ENCODE measurements around the gene SYK.

SYK gene

DNA sequence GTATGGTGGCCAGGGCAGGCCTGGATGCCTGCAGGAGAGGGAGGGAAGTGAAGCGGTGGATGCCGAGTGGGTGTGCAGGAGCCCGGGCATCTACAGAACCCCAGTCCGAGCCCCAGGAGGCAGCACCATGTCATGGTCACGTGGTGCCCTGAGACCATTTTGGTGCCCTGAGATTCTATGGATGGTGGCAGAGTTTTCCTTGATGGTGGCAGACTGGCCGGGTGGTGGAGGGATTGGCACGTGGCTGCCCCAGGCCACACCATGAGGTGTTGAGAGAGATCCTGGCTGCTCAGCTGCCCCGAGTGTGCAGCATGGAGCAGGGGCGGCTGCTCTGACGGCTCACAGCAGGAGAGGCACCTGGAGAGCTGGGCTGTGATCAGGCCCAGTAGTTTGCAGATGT is 52.3 kb downstream of the SYK start:
- no peak for DNase-seq (ENCODE audit: low read depth, low spot score)
- in situ Hi-C loops (cut with HindIII; ENCODE audit: low sequenced_read_pairs) = no loop called here
- TF ChIP-seq, protein P1, sequence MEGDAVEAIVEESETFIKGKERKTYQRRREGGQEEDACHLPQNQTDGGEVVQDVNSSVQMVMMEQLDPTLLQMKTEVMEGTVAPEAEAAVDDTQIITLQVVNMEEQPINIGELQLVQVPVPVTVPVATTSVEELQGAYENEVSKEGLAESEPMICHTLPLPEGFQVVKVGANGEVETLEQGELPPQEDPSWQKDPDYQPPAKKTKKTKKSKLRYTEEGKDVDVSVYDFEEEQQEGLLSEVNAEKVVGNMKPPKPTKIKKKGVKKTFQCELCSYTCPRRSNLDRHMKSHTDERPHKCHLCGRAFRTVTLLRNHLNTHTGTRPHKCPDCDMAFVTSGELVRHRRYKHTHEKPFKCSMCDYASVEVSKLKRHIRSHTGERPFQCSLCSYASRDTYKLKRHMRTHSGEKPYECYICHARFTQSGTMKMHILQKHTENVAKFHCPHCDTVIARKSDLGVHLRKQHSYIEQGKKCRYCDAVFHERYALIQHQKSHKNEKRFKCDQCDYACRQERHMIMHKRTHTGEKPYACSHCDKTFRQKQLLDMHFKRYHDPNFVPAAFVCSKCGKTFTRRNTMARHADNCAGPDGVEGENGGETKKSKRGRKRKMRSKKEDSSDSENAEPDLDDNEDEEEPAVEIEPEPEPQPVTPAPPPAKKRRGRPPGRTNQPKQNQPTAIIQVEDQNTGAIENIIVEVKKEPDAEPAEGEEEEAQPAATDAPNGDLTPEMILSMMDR (IDR thresholded peaks at IDR 0.05; ENCODE audit: low read depth, low read length) = no peak
- H3K4me3 ChIP-seq (ENCODE audit: low read depth, low read length) = no peak overlapping the region

GRCh38 chr9:90854637-90855175 is 53.1 kb downstream of the SYK start:
- no peak overlapping the region for H3K4me3 ChIP-seq (ENCODE audit: low read depth, low read length)
- in situ Hi-C loops (cut with HindIII; ENCODE audit: low sequenced_read_pairs) = no loop called here
- TF ChIP-seq, protein P1 (IDR thresholded peaks at IDR 0.05; ENCODE audit: low read depth, low read length) = no peak
- no peak for DNase-seq (ENCODE audit: low read depth, low spot score)

- no peak for DNase-seq (ENCODE audit: low read depth, low spot score)
- in situ Hi-C loops (cut with HindIII; ENCODE audit: low sequenced_read_pairs) = no loop called here
- TF ChIP-seq, protein P1 (IDR thresholded peaks at IDR 0.05; ENCODE audit: low read depth, low read length) = no peak
- H3K4me3 ChIP-seq (ENCODE audit: low read depth, low read length) = no peak overlapping the region
Measured at GRCh38 chr9:90855208-90855902, 53.7 kb downstream of the SYK start.

- DNase-seq (ENCODE audit: low read depth, low spot score) = no peak
- in situ Hi-C loops (cut with HindIII; ENCODE audit: low sequenced_read_pairs) = no loop called here
Measured at GRCh38 chr9:90857091-90857490, 55.5 kb downstream of the SYK start.

DNA sequence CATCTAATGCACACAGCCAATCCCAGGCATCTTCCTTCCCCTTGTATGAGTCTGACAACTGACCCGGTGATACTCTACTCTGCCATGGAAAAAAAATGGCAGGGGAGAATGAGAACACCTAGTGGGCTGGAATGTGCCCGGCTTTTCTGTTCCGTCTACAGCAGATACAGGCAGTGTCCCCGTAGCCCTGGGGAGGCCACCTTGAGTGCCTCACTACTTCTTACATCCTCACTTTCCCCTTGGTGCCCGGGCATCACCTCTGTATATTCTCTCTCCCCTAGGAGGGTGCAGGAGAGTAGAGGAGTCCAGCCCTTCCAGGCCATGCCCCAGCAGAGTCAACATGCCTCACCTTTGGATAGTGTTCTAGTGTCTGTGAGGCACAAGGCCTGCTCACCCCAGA is 56.2 kb downstream of the SYK start:
- in situ Hi-C loops (cut with HindIII; ENCODE audit: low sequenced_read_pairs) = no loop called here
- no peak for DNase-seq (ENCODE audit: low read depth, low spot score)
- TF ChIP-seq, protein P1 (IDR thresholded peaks at IDR 0.05; ENCODE audit: low read depth, low read length) = no peak
- H3K4me3 ChIP-seq (ENCODE audit: low read depth, low read length) = no peak overlapping the region

More at GRCh38 chr9:90857091-90857490, 55.5 kb downstream of the SYK start:
- TF ChIP-seq, protein P1 (IDR thresholded peaks at IDR 0.05; ENCODE audit: low read depth, low read length) = no peak
- H3K4me3 ChIP-seq (ENCODE audit: low read depth, low read length) = no peak overlapping the region

GRCh38 chr9:90858457-90858901 is 56.9 kb downstream of the SYK start:
- in situ Hi-C loops (cut with HindIII; ENCODE audit: low sequenced_read_pairs) = no loop called here
- DNase-seq (ENCODE audit: low read depth, low spot score) = no peak
- no peak overlapping the region for H3K4me3 ChIP-seq (ENCODE audit: low read depth, low read length)
- TF ChIP-seq, protein P1 (IDR thresholded peaks at IDR 0.05; ENCODE audit: low read depth, low read length) = no peak
